HG03108 (cell line): ENCODE results near the gene CAPN2.

Source experiments
- ATAC-seq: cut with Tn5 transposase; IDR thresholded peaks from one replicate; pipeline ENCODE4 v1.9.1; 2021; ENCODE audit warnings: moderate library complexity; ENCODE audit not compliant: unreplicated experiment

CAPN2 gene

DNA sequence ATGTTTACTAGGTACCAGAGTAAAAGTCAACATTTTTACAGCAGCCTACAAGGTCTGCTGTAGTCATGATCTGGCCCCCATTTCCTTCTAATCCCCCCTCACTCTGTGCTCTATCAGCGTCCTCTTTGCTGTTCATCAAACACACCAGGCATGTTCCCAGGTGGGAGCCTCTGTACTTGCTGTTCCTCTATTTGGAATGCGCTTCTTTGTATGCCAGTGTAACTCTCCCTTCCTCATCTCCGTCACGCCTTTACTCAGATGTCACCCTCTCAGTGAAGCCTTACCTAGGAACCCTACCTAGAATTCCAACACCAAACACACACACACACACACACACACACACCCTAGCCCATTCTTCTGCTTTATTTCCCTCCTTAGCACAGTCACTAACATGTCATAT is 112.4 kb downstream of the CAPN2 start:
- ATAC-seq: no peak
